ENCODE data around the gene GRK4.

GRK4 gene

DNA sequence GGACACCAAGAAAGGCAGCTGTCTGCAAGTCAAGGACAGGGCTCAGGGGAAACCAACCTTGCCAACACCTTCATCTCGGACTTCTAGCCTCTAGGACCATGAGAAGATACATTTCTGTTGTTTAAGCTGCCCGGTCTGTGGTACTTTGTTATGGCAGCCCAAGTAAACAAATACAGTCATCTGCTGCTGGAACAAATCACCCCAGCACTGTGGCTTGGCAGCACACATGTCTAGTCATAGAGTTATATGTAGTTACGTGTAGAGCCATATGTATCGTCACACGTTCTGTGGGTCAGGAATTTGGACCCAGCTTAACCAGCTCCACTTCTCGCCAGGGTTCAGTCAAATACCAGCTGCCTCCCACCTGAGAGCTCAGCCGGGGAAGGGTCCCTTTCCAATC, 108.4 kb downstream of the GRK4 start:
- ATAC-seq = no peak
- DNase-seq = no peak

- ATAC-seq (peak; percentile 60), DNase-seq (peak; percentile 6)
These were observed 110.0 kb downstream of the GRK4 start for GRCh38 chr4:3073158-3074077.

GRCh38 chr4:3074078-3074845, 110.9 kb downstream of the GRK4 start, which contains the start of the genes HTT and HTT-AS:
Gene HTT, plus strand, starts transcription at chr4:3074681. Its CDS starts 145 bp downstream, at chr4:3074826.
Gene HTT-AS, minus strand, starts transcription at chr4:3074538.
- ATAC-seq (peak; percentile 92), DNase-seq (peak; percentile 98)

DNA sequence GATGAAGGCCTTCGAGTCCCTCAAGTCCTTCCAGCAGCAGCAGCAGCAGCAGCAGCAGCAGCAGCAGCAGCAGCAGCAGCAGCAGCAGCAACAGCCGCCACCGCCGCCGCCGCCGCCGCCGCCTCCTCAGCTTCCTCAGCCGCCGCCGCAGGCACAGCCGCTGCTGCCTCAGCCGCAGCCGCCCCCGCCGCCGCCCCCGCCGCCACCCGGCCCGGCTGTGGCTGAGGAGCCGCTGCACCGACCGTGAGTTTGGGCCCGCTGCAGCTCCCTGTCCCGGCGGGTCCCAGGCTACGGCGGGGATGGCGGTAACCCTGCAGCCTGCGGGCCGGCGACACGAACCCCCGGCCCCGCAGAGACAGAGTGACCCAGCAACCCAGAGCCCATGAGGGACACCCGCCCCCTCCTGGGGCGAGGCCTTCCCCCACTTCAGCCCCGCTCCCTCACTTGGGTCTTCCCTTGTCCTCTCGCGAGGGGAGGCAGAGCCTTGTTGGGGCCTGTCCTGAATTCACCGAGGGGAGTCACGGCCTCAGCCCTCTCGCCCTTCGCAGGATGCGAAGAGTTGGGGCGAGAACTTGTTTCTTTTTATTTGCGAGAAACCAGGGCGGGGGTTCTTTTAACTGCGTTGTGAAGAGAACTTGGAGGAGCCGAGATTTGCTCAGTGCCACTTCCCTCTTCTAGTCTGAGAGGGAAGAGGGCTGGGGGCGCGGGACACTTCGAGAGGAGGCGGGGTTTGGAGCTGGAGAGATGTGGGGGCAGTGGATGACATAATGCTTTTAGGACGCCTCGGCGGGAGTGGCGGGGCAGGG, 111.7 kb downstream of the GRK4 start:
- ATAC-seq (no peak), DNase-seq (peak; percentile 58)

- DNase-seq (no peak), ATAC-seq (no peak)
These were observed 112.2 kb downstream of the GRK4 start for GRCh38 chr4:3075652-3075981.

DNA sequence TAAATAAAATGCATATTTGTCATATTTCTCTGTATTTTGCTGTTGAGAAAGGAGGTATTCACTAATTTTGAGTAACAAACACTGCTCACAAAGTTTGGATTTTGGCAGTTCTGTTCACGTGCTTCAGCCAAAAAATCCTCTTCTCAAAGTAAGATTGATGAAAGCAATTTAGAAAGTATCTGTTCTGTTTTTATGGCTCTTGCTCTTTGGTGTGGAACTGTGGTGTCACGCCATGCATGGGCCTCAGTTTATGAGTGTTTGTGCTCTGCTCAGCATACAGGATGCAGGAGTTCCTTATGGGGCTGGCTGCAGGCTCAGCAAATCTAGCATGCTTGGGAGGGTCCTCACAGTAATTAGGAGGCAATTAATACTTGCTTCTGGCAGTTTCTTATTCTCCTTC, 114.4 kb downstream of the GRK4 start:
- DNase-seq (peak; percentile 12), ATAC-seq (no peak)

DNA sequence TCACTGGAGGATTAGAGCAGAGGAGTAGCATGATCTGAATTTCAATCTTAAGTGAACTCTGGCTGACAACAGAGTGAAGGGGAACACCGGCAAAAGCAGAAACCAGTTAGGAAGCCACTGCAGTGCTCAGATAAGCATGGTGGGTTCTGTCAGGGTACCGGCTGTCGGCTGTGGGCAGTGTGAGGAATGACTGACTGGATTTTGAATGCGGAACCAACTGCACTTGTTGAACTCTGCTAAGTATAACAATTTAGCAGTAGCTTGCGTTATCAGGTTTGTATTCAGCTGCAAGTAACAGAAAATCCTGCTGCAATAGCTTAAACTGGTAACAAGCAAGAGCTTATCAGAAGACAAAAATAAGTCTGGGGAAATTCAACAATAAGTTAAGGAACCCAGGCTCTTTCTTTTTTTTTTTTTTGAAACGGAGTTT, 116.3 kb downstream of the GRK4 start:
- no peak for ATAC-seq

DNA sequence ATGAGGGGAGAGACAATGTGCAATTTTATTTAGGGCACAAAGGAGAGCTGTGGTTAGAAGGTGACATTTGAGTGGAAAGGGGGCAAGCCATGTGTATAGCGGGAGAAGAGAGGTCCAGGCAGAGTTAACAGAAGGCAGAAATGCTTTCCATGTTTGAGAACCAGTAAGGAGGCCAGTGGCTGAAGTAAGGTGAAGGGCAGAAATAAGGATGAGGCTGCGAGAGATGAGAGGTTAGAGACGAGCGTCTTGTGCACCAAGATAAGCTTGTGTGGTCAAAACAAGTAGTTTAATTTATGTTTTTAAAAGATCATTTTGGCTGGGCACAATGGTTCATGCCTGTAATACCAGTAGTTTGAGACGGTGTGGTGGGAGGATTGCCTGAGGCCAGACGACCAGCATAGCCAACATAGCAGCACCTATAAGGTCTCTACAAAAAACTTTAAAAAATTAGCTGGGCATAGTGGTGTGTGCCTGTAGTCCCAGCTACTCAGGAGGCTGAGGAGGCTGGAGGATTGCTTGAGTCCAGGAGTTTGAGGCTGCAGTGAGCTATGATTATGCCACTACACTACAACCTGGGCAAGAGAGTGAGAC, 119.6 kb downstream of the GRK4 start:
- DNase-seq = no peak
- ATAC-seq = no peak

More for the DNA sequence above, 116.3 kb downstream of the GRK4 start:
- no peak for DNase-seq

DNA sequence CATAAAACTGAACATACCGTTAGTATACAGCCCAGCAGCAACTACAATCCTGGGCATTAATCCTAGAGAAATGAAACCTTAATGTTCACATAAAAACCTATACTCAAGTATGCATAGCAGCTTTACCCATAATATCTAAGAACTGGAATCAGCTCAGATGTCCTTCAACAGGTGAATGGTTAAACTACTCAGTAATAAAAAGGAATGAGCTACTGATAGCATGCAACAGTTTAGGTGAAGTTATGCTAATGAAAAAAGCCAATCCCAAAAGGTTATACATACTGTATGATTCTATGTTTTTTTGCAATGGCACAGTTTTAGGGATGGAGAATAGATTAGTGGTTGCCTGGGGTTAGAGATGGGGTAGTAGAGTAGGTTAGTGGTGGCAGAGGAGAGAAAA, 120.4 kb downstream of the GRK4 start:
- ATAC-seq = no peak
- DNase-seq = no peak

DNA sequence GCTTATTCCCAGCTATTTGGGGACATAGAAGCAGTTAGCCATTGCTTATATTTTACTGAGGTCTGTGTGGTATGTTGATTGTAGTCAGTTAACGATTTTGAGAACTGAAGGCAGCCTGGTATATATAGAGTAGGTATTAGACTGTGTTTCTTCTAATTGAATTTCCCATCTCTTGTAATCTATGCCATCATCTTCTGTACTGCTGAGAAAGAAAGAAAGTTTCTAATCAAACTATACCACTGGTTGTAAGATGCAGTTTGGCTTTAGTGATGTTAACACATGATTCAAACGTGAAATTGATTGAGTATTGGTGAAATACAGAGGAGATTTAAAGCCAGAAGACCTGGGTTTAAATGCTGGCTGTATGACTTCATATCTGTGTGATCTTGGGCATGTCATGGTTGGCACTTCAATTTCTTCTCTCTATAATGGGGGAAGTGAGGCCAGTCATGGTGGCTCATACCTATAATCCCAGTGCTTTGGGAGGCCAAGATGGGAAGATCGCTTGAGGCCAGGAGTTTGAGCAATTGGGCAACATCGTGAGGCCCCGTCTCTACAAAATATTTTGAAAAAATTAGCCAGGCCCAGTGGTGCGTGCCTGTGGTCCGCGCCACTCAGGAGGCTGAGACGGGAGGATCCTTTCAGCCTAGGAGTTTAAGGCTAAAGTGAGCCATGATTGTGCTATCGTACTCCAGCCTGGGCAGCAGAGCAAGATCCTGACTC, 122.7 kb downstream of the GRK4 start:
- ATAC-seq (peak; percentile 29), DNase-seq (no peak)

DNA sequence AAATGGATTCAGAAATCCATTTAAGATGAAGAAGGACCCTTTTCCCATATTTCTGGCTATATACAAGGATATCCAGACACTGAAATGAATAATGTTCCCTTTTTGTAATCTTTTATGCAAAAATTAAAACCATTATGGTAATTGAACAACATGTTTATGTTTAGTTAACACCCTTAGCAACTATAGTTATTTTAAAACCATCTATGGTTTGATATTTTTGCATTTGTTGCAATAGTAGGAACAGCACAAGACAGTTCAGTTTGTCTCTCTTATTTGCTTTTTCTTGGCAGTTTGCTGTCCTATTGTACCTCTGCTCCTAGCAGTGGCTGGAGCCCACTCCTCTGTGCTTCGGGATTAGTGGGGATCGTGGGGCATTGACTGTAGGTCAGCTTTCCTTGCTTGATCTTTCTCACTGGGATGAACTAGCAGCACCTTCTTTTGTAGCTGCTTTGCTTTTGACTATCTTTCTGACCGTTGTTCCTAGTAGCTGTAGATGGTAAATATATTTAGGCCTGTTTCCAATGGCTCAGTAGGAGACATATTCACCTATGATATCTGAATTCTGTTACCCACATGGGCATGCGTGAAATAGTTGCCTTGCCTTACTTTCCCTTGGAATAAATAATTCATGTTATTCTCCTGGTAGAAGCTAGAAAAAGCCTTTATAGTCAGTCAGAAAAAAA, 123.9 kb downstream of the GRK4 start:
- ATAC-seq (no peak), DNase-seq (no peak)
